Endothelial cell of umbilical vein (primary cell): ENCODE measurements around the gene MSMB. TPM values are rescaled to one million over a fixed set of nuclear protein-coding genes. Genes with fewer than 3 reads are reported as not detected.

ENCODE experiments used
- BruUV-seq: library from RNA; stranded (reverse); fragments of 400-500 nt; replicated peaks from 2 replicates; lab custom pipeline; 2021; lab: Mats Ljungman, UMichigan
- CTCF ChIA-PET: fragments of 300-600, 350-600 bp; sonication (Branson Sonifier 250); formaldehyde crosslinking; loops from one replicate; lab custom pipeline; 2021; ENCODE audit warnings: antibody characterized with exemption, inconsistent platforms; lab: Charles Lee
- POLR2A ChIA-PET: fragments of 300-600, 350-600 bp; sonication (Branson Sonifier 250); formaldehyde crosslinking; loops from one replicate; lab custom pipeline; 2021; ENCODE audit warnings: antibody characterized with exemption, inconsistent platforms; lab: Charles Lee
- DNase-seq: peaks from one replicate; pipeline ENCODE4 v3.0.0-alpha.2; 2011; ENCODE audit warnings: low read depth, low spot score
- FAIRE-seq: peaks from 2 replicates; lab custom pipeline; 2011; peaks lifted over from hg19 to GRCh38; lab: Jason Lieb, UNC
- H2AFZ ChIP-seq: 2 replicates; pipeline ENCODE4 v1.6.0; 2012; ENCODE audit warnings: low read depth, low read length, control low read depth, inconsistent platforms
- H3K27ac ChIP-seq: 2 replicates; pipeline ENCODE4 v1.5.1; 2011; ENCODE audit warnings: low read depth, mild to moderate bottlenecking, control low read depth, low read length, moderate library complexity; ENCODE audit not compliant: insufficient read depth
- H3K27me3 ChIP-seq, 2 experiments: 2 replicates each; pipeline versions ENCODE4 v1.6.0 to v1.6.1; 2011; ENCODE audit warnings: low read length in 2 of 2, mixed read lengths in 1 of 2; ENCODE audit not compliant: control insufficient read depth in 2 of 2, insufficient read depth in 2 of 2
- H3K36me3 ChIP-seq, 2 experiments: 2 replicates in 1 of 2; 3 replicates in 1 of 2; pipeline ENCODE4 v1.5.1; 2011; ENCODE audit warnings: low read length in 2 of 2, mild to moderate bottlenecking in 1 of 2, moderate library complexity in 1 of 2; ENCODE audit not compliant: control insufficient read depth in 2 of 2, insufficient read depth in 2 of 2; ENCODE audit errors: extremely low read depth in 1 of 2
- H3K4me1 ChIP-seq: 3 replicates; pipeline ENCODE4 v1.5.1; 2011; ENCODE audit warnings: mild to moderate bottlenecking, low read length; ENCODE audit not compliant: control insufficient read depth, insufficient read depth; ENCODE audit errors: extremely low read depth
- H3K4me2 ChIP-seq: 2 replicates; pipeline ENCODE4 v1.6.1; 2011; ENCODE audit warnings: low read length, control low read depth, mixed read lengths; ENCODE audit not compliant: insufficient read depth
- H3K4me3 ChIP-seq, 3 experiments: fragments of 200-600 bp in 1 of 3; sonication (generic), shearing (Covaris generic) in 1 of 3; replicated peaks in 1 of 3; 2 replicates each; pipeline ENCODE4 v1.5.1; 2011 to 2016; ENCODE audit warnings: control low read depth in 3 of 3, low read length in 3 of 3, mild to moderate bottlenecking in 2 of 3, inconsistent platforms in 1 of 3, low read depth in 1 of 3, moderate library complexity in 1 of 3; ENCODE audit not compliant: insufficient read depth in 1 of 3
- H3K79me2 ChIP-seq: 2 replicates; pipeline ENCODE4 v1.6.0; 2012; ENCODE audit warnings: low read length, inconsistent platforms; ENCODE audit not compliant: control insufficient read depth, insufficient read depth
- H3K9ac ChIP-seq: replicated peaks from 2 replicates; pipeline ENCODE3; 2011; ENCODE audit warnings: low read length, control low read depth; ENCODE audit not compliant: insufficient read depth; ENCODE audit errors: extremely low read depth
- H3K9me1 ChIP-seq: replicated peaks from 3 replicates; pipeline ENCODE4 v1.6.0; 2011; ENCODE audit warnings: mild to moderate bottlenecking, low read length; ENCODE audit not compliant: control insufficient read depth, insufficient read depth; ENCODE audit errors: extremely low read depth
- H3K9me3 ChIP-seq: replicated peaks from 2 replicates; pipeline ENCODE4 v1.5.1; 2012; ENCODE audit warnings: low read length, inconsistent platforms; ENCODE audit not compliant: control insufficient read depth, insufficient read depth
- H4K20me1 ChIP-seq: replicated peaks from 2 replicates; pipeline ENCODE3; 2011; ENCODE audit warnings: mild to moderate bottlenecking, low read length; ENCODE audit not compliant: control insufficient read depth, insufficient read depth; ENCODE audit errors: extremely low read depth
- EZH2 ChIP-seq: IDR thresholded peaks from 2 replicates; pipeline ENCODE4 v1.6.1; 2012; ENCODE audit warnings: borderline replicate concordance, low read depth, mild to moderate bottlenecking, moderate library complexity, low read length, inconsistent platforms; ENCODE audit not compliant: severe bottlenecking
- FOS ChIP-seq: IDR thresholded peaks from 2 replicates; pipeline ENCODE4 v1.6.1; 2011; ENCODE audit warnings: mild to moderate bottlenecking, low read length, moderate library complexity, borderline replicate concordance; ENCODE audit not compliant: insufficient read depth
- GATA2 ChIP-seq: IDR thresholded peaks from 2 replicates; pipeline ENCODE4 v1.7.0; 2011; ENCODE audit warnings: low read depth, mild to moderate bottlenecking, moderate library complexity, mixed read lengths, low read length; ENCODE audit not compliant: insufficient read length, insufficient read depth
- JUN ChIP-seq: IDR thresholded peaks from 2 replicates; pipeline ENCODE4 v1.6.1; 2011; ENCODE audit warnings: borderline replicate concordance, low read depth; ENCODE audit not compliant: insufficient read length, insufficient read depth
- MYC ChIP-seq: IDR thresholded peaks from one replicate; pipeline ENCODE4 v1.6.1; 2011; ENCODE audit warnings: mild to moderate bottlenecking, low read depth, low read length
- POLR2A ChIP-seq: IDR thresholded peaks from 2 replicates; pipeline ENCODE4 v1.6.1; 2012; ENCODE audit warnings: low read depth, mild to moderate bottlenecking, control low read depth, low read length
- POLR2AphosphoS5 ChIP-seq: IDR thresholded peaks from 2 replicates; pipeline ENCODE4 v1.6.1; 2012; ENCODE audit warnings: low read depth, mild to moderate bottlenecking, control low read depth, low read length, moderate library complexity; ENCODE audit not compliant: insufficient read depth
- dilution Hi-C: fragments of 300-500 bp; cut with MboI; formaldehyde crosslinking; loops from one replicate; pipeline ENCODE4 v1.15.0; 2019; ENCODE audit warnings: low sequenced_read_pairs; ENCODE audit not compliant: extremely low pct_ligation_motif_present
- intact Hi-C: fragments of 100-400 bp; cut with micrococcal nuclease; formaldehyde crosslinking; loops from one replicate; pipeline ENCODE4 v1.10.0; 2022
- polyA plus RNA-seq, 4 experiments: library from polyadenylated mRNA; depleted of rRNA in 3 of 4; stranded (reverse) in 3 of 4; unstranded in 1 of 4; fragments of >200 nt; gene quantifications; 2 replicates each; pipeline versions ENCODE4 v1.2.1 to v1.2.3, GENCODE V29; 2011 to 2012; ENCODE audit warnings: missing spikeins in 1 of 4
- total RNA-seq: library from RNA; stranded (reverse); gene quantifications from 2 replicates; pipeline ENCODE4 v1.2.3, GENCODE V29; 2021
- TF ChIP-seq, protein P1 (sequence below): IDR thresholded peaks from 2 replicates; pipeline ENCODE4 v1.6.1; 2011; ENCODE audit not compliant: insufficient read depth, insufficient read length
- TF ChIP-seq, protein P2 (sequence below), 2 donors: IDR thresholded peaks; 1 replicate in 1 of 2; 2 replicates in 1 of 2; pipeline ENCODE4 v1.5.1; 2011; ENCODE audit warnings: low read length in 2 of 2, mild to moderate bottlenecking in 2 of 2, moderate library complexity in 2 of 2, control low read depth in 1 of 2, inconsistent platforms in 1 of 2, low read depth in 1 of 2; ENCODE audit not compliant: insufficient read depth in 1 of 2; ENCODE audit errors: extremely low read depth in 1 of 2

MSMB gene
- total and polyA plus RNA-seq, 2 donors (not counting 3 experiments of a cell fraction or from before 2014, with no cell fraction given), result not detected

DNA sequence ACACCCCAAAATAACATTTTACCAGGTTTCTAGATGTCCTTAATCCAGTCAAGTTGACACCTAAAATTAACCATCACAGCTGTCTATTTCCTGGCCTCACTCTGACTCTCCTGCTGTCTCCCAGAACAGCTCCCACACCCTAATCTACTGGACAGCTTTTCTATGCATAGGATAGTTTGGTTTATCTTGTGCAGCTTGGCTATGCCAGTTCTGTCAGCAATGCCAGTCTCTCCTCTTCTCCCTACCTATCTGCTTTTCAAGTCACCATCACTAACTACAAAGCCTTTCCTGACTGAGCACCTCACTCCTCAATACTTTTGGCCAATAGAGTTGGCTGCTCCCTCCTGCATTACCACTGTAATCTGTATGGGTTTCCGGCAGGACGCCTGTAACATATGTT, 20.7 kb downstream of the MSMB start:
- dilution Hi-C loops (no loop called here), intact Hi-C loops (loop anchor here (10.0 kb wide), 1 partner anchor 1021 kb away; the partner anchor contains the start of gene ZNF22)
- no peaks in the 10 kb centered on the region for H3K9me1 ChIP-seq
- ChIA-PET POLR2A (no interaction called here), CTCF (no interaction called here)
- peaks cover 92% of the 10 kb centered on the region for H3K79me2 ChIP-seq
- H3K27me3 ChIP-seq, result no peaks in the 10 kb centered on the region
- TF ChIP-seq JUN, result no peak
- no peak for TF ChIP-seq POLR2A
- TF ChIP-seq FOS, result no peak
- no peak for TF ChIP-seq MYC
- TF ChIP-seq GATA2, result no peak
- TF ChIP-seq EZH2, result no peak
- TF ChIP-seq, protein P1, sequence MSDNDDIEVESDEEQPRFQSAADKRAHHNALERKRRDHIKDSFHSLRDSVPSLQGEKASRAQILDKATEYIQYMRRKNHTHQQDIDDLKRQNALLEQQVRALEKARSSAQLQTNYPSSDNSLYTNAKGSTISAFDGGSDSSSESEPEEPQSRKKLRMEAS, result no peak
- TF ChIP-seq, protein P2, sequence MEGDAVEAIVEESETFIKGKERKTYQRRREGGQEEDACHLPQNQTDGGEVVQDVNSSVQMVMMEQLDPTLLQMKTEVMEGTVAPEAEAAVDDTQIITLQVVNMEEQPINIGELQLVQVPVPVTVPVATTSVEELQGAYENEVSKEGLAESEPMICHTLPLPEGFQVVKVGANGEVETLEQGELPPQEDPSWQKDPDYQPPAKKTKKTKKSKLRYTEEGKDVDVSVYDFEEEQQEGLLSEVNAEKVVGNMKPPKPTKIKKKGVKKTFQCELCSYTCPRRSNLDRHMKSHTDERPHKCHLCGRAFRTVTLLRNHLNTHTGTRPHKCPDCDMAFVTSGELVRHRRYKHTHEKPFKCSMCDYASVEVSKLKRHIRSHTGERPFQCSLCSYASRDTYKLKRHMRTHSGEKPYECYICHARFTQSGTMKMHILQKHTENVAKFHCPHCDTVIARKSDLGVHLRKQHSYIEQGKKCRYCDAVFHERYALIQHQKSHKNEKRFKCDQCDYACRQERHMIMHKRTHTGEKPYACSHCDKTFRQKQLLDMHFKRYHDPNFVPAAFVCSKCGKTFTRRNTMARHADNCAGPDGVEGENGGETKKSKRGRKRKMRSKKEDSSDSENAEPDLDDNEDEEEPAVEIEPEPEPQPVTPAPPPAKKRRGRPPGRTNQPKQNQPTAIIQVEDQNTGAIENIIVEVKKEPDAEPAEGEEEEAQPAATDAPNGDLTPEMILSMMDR (IDR thresholded peaks at IDR 0.05; ENCODE audit: extremely low read depth in 1 of 2, insufficient read depth in 1 of 2, low read depth in 1 of 2, low read length in 2 of 2), result no peak
- TF ChIP-seq POLR2AphosphoS5, result no peak
- H4K20me1 ChIP-seq, result peaks cover 2% of the 10 kb centered on the region
- no TSS peak for BruUV-seq
- peaks cover 42% of the 10 kb centered on the region for H3K4me1 ChIP-seq
- no peak overlapping the region for H2AFZ ChIP-seq
- H3K9me3 ChIP-seq, result no peaks in the 10 kb centered on the region
- no peak overlapping the region for H3K4me3 ChIP-seq
- no peak overlapping the region for H3K27ac ChIP-seq
- H3K4me2 ChIP-seq, result no peak overlapping the region
- FAIRE-seq, result no peak
- H3K9ac ChIP-seq, result no peak overlapping the region
- DNase-seq, result no peak
- H3K36me3 ChIP-seq, result peaks cover 2 to 3% of the 10 kb centered on the region in 2 experiments
